GM12891 (cell line): Measurements from ENCODE around the gene PGAM2.

Experiments
- POLR2A ChIP-seq: IDR thresholded peaks from 2 replicates; pipeline ENCODE4 v1.6.1; 2011; ENCODE audit warnings: low read depth, low read length, control low read depth
- POLR2AphosphoS5 ChIP-seq: IDR thresholded peaks from 2 replicates; pipeline ENCODE4 v1.6.1; 2011; ENCODE audit warnings: low read depth, low read length, control low read depth
- SPI1 ChIP-seq: IDR thresholded peaks from 2 replicates; pipeline ENCODE4 v1.6.1; 2011; ENCODE audit warnings: low read depth, low read length, control low read depth
- TAF1 ChIP-seq: IDR thresholded peaks from 2 replicates; pipeline ENCODE4 v1.6.1; 2011; ENCODE audit warnings: low read depth, low read length, control low read depth

GRCh38 chr7:44078521-44078920 lies 13.2 kb upstream of the PGAM2 start:
- TF ChIP-seq POLR2A, result no peak
- no peak for TF ChIP-seq SPI1
- no peak for TF ChIP-seq POLR2AphosphoS5
- TF ChIP-seq TAF1, result no peak
